Kidney (tissue), 14 donors: ENCODE data around the gene ST6GALNAC4. TPM values are rescaled to one million over a fixed set of nuclear protein-coding genes. Genes with fewer than 3 reads are reported as not detected.
A peak's percentile ranks its signal among the peaks of the same experiment; 100 is the strongest.

Experiments used
- DNase-seq, 5 donors: peaks; one replicate each; pipeline ENCODE4 v3.0.0-alpha.2; 2013 to 2020
- FAIRE-seq: peaks from 2 replicates; lab custom pipeline; 2012; peaks lifted over from hg19 to GRCh38; lab: Jason Lieb, UNC
- H3K27ac ChIP-seq, 2 donors: one replicate each; pipeline ENCODE4 v1.7.0; 2013; ENCODE audit warnings: low read depth in 2 of 2, low read length in 2 of 2, inconsistent platforms in 1 of 2
- H3K27me3 ChIP-seq: one replicate; pipeline ENCODE4 v1.7.1; 2013; ENCODE audit warnings: low read length, inconsistent platforms; ENCODE audit not compliant: control insufficient read depth, insufficient read depth
- H3K36me3 ChIP-seq, 3 donors: one replicate each; pipeline versions ENCODE4 v1.7.0 to v1.7.1; 2013; ENCODE audit warnings: low read length in 3 of 3, control low read depth in 1 of 3, inconsistent platforms in 1 of 3; ENCODE audit not compliant: insufficient read depth in 3 of 3, control insufficient read depth in 2 of 3
- H3K4me1 ChIP-seq, 3 donors: one replicate each; pipeline versions ENCODE4 v1.7.0 to v1.7.1; 2013; ENCODE audit warnings: low read length in 3 of 3, inconsistent platforms in 1 of 3, low read depth in 1 of 3; ENCODE audit not compliant: control insufficient read depth in 2 of 3, insufficient read depth in 2 of 3
- H3K4me3 ChIP-seq, 3 donors: one replicate each; pipeline versions ENCODE4 v1.7.0 to v1.8.1; 2013; ENCODE audit warnings: low read length in 3 of 3, control low read depth in 1 of 3, inconsistent platforms in 1 of 3
- H3K9ac ChIP-seq, 3 donors: one replicate each; pipeline versions ENCODE4 v1.7.0 to v1.7.1; 2013; ENCODE audit warnings: low read length in 3 of 3, control low read depth in 1 of 3, inconsistent platforms in 1 of 3
- H3K9me3 ChIP-seq, 3 donors: one replicate each; pipeline versions ENCODE4 v1.7.0 to v1.7.1; 2013; ENCODE audit warnings: low read length in 3 of 3, control low read depth in 1 of 3, inconsistent platforms in 1 of 3; ENCODE audit not compliant: control insufficient read depth in 2 of 3, insufficient read depth in 1 of 3
- intact Hi-C: fragments of 100-400 bp; cut with DNase I; formaldehyde crosslinking; loops from one replicate; pipeline ENCODE4 v1.11.1; 2022
- polyA plus RNA-seq: library from polyadenylated mRNA; stranded (reverse); fragments of 350-450 nt; fragmentation: Illumina TruSeq; extraction: RNeasy Lipid Tissue Mini Kit (QIAGEN cat#74804); gene quantifications from one replicate; pipeline ENCODE4 v1.2.3, GENCODE V29; 2014; ENCODE audit warnings: low read depth, low replicate concordance; ENCODE audit not compliant: insufficient read depth
- total RNA-seq: library from RNA; stranded (reverse); fragmentation: NEBNext Ultra II Directional; extraction: Animal tissue kit (Norgen Biotek cat#: 25700); gene quantifications from one replicate; pipeline ENCODE4 v1.2.1, GENCODE V29; 2021
- TF ChIP-seq, protein P1 (sequence below): IDR thresholded peaks from 3 replicates; pipeline ENCODE4 v1.5.1; 2012; ENCODE audit warnings: mild to moderate bottlenecking, moderate library complexity, borderline replicate concordance; ENCODE audit not compliant: insufficient read depth; ENCODE audit errors: extremely low read depth
- donor health status: control.
- donor health status: control.
- donor health status: control.
- donor health status: control.
- donor health status: control.
- donor health status: DM: yes; HTN: yes; CAD: no.
- donor health status: Normal renal cell carcinoma (clear cell type).

Gene ST6GALNAC4
- total and polyA plus RNA-seq, 2 donors from 2014 or later, result 31.4 to 31.6 TPM

DNA sequence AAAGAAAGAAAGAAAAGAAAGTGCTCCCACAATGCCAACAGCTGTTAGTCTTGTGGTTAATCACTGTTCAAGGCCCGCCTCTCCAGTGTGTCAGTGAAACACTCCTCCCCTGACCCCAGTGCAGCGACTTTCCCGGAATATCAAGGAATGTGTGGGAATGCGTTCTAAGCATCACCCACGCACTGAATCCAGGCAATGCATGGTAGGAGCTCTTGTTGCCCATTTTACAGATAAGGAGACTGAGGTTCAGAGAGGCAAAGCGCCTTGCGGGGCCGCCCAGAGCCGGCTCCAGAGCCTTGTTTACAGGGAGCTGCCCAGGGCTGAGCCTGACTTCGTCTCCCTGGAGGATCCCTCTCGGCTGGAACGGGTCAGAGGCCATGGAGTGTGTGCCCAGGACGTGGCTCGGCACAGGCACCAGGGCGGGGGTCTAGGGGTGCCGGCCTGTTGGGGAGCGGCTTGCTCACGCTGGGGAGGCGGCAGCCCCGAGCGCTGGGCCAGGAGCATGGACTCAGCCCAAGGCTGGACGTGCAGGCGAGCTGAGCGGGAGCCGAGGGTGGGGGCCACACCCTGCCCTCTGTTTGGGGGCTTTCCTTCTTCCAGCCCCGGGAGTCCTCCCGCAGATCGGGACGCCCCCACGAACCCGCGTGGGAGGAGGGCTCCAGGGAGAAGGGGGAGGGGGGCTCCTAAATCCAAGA, 18.3 kb downstream of the ST6GALNAC4 start:
- Histone ChIP-seq H3K4me3 (peak overlapping the region; percentile 62 to 73 (median 71)), H3K27me3 (no peaks in the 10 kb centered on the region), H3K27ac (peak overlapping the region; percentile 83 to 91), H3K9ac (peak overlapping the region in 2 of 3 donors; percentile 67 to 73), H3K4me1 (peaks cover 0 to 24% (median 12%) of the 10 kb centered on the region in 3 donors), H3K36me3 (peaks cover 8 to 16% (median 12%) of the 10 kb centered on the region in 3 donors), H3K9me3 (no peaks in the 10 kb centered on the region)
- FAIRE-seq, result no peak
- DNase-seq, result peak; percentile 73 to 92 (median 86)
- intact Hi-C loops, result no loop called here
- TF ChIP-seq, protein P1, sequence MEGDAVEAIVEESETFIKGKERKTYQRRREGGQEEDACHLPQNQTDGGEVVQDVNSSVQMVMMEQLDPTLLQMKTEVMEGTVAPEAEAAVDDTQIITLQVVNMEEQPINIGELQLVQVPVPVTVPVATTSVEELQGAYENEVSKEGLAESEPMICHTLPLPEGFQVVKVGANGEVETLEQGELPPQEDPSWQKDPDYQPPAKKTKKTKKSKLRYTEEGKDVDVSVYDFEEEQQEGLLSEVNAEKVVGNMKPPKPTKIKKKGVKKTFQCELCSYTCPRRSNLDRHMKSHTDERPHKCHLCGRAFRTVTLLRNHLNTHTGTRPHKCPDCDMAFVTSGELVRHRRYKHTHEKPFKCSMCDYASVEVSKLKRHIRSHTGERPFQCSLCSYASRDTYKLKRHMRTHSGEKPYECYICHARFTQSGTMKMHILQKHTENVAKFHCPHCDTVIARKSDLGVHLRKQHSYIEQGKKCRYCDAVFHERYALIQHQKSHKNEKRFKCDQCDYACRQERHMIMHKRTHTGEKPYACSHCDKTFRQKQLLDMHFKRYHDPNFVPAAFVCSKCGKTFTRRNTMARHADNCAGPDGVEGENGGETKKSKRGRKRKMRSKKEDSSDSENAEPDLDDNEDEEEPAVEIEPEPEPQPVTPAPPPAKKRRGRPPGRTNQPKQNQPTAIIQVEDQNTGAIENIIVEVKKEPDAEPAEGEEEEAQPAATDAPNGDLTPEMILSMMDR, result no peak

DNA sequence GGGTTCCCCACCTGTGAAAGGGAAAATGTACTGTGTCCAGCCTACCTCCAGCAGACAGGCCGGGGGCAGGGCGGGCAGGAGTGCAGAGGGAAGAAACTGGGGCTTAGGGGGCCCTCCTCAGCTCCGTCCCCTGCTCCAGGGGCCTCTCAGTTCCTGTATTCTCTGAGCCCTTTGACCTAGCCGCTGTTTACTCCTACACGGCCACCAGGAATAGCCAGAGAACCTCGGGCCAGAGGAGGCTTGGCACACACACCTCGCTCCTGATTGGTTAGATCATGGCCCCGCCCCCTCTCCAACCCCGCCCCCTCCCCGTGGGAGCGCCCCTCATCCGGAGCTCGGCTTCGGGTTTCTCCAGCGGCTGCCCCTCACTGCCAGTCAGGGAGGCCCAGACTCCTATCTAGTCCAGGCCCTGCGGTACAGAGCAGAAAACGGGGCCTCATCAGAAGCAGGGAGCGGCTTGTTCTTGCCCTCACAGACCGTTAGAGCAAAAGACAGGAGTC, 19.6 kb downstream of the ST6GALNAC4 start:
- FAIRE-seq, result no peak
- intact Hi-C loops, result no loop called here
- H3K4me1 ChIP-seq, result peaks cover 0 to 19% (median 7%) of the 10 kb centered on the region in 3 donors

DNA sequence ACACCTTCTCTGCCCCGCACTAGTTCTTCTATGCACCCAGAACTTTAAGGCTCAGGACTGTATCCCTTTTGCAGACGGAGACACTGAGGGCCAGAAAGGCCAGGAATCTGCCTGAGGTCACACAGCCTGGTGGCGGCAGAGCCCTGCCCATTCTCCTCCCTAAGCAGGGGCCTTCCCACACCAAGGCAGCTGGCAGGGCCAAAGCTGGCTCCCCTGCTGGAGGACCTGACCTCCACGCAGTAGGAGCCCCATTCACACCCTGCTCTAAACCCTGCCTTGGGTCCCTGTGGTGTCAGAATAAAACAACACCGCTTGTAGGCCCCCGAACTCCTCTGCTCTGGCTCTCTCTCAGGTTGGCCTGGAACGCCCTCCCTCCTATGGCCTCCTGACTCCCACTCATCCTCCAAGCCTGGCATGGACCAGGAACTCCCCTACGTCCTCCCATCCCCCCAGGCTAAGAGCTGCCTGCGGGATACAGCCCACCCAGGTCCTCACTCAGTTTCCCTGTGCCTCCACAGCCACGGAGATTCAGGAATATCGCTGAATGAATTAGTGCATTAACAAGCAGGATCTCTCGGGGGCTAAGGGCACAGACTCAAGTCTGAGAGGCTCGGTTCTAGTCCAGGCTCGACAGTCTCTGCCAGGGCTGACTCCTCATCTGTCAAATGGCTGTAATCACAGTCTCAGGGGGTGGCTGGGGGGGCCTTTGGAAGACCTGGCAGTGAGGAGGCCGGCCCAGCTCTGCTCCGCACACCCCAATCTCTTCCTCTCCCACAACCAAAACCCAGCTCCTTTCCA, 20.2 kb downstream of the ST6GALNAC4 start:
- Histone ChIP-seq H3K27me3 (no peaks in the 10 kb centered on the region), H3K4me1 (peaks cover 0 to 19% (median 7%) of the 10 kb centered on the region in 3 donors), H3K4me3 (peak overlapping the region in 2 of 3 donors; percentile 9 to 52), H3K27ac (peak overlapping the region; percentile 59 to 76), H3K9me3 (peaks cover 0 to 6% (median 0%) of the 10 kb centered on the region in 3 donors), H3K36me3 (peaks cover 11 to 22% (median 20%) of the 10 kb centered on the region in 3 donors), H3K9ac (peak overlapping the region in 1 of 3 donors; percentile 65)
- DNase-seq, result peak in 2 of 5 donors; percentile 47 to 74
- no peak for FAIRE-seq
- intact Hi-C loops, result no loop called here
- TF ChIP-seq, protein P1, result no peak

More for the DNA sequence above, 19.6 kb downstream of the ST6GALNAC4 start:
- H3K27me3 ChIP-seq, result no peaks in the 10 kb centered on the region
- peak overlapping the region in 1 of 3 donors; percentile 52 for H3K4me3 ChIP-seq
- H3K36me3 ChIP-seq, result peaks cover 10 to 22% (median 20%) of the 10 kb centered on the region in 3 donors
- peak overlapping the region in 1 of 3 donors; percentile 65 for H3K9ac ChIP-seq
- H3K9me3 ChIP-seq, result peaks cover 0 to 6% (median 0%) of the 10 kb centered on the region in 3 donors
- peak overlapping the region; percentile 86 for H3K27ac ChIP-seq
- TF ChIP-seq, protein P1, result no peak
- DNase-seq, result peak; percentile 92 to 97 (median 94)
